Activated naive CD4-positive, alpha-beta T cell treated with anti-CD3 and anti-CD28 coated beads, Interleukin-2, amount 50 U/mL, for 24 hours (primary cell): ENCODE data around the gene CSN3.
"Not testable (repeated sequence)": the region's sequence is repeated elsewhere in the genome, so short reads cannot be mapped to it uniquely, and the experiment has no call there.

Experiments
- H3K27ac Mint-ChIP-seq: one replicate; pipeline ENCODE4 v1.8.0; 2021; ENCODE audit warnings: mild to moderate bottlenecking, mixed read lengths
- H3K27me3 Mint-ChIP-seq: one replicate; pipeline ENCODE4 v1.8.0; 2021; ENCODE audit warnings: mixed read lengths
- H3K36me3 Mint-ChIP-seq: one replicate; pipeline ENCODE4 v1.8.0; 2021; ENCODE audit warnings: mixed read lengths
- H3K4me1 Mint-ChIP-seq: one replicate; pipeline ENCODE4 v1.8.0; 2021; ENCODE audit warnings: mixed read lengths
- H3K4me3 Mint-ChIP-seq: one replicate; pipeline ENCODE4 v1.8.0; 2021; ENCODE audit warnings: mild to moderate bottlenecking, mixed read lengths
- H3K9me3 Mint-ChIP-seq: one replicate; pipeline ENCODE4 v1.8.0; 2021; ENCODE audit warnings: mixed read lengths

Gene CSN3

GRCh38 chr4:70242297-70242696 lies at the start of gene CSN3:
Gene CSN3 (plus strand): TSS chr4:70242597. CDS start chr4:70244820, 2,223 bp downstream.
- not testable (repeated sequence) for H3K27ac Mint-ChIP-seq, H3K4me1 Mint-ChIP-seq, H3K36me3 Mint-ChIP-seq, H3K27me3 Mint-ChIP-seq, H3K4me3 Mint-ChIP-seq, H3K9me3 Mint-ChIP-seq

- no peaks in the 10 kb centered on the region for H3K4me1 Mint-ChIP-seq
- H3K27ac Mint-ChIP-seq, result no peak overlapping the region
- H3K27me3 Mint-ChIP-seq, result no peaks in the 10 kb centered on the region
- H3K4me3 Mint-ChIP-seq, result no peak overlapping the region
- no peaks in the 10 kb centered on the region for H3K36me3 Mint-ChIP-seq
- H3K9me3 Mint-ChIP-seq, result no peaks in the 10 kb centered on the region
Observed at GRCh38 chr4:70192895-70193294, 49.5 kb upstream of the CSN3 start.

GRCh38 chr4:70195425-70195824 lies 47.0 kb upstream of the CSN3 start, which contains the start of gene ODAM:
Gene ODAM (plus strand): TSS chr4:70195725. CDS start chr4:70196544, 819 bp downstream.
- Mint-ChIP-seq H3K4me1 (no peaks in the 10 kb centered on the region), H3K27me3 (no peaks in the 10 kb centered on the region), H3K4me3 (no peak within 1 kb of the TSS), H3K9me3 (no peaks in the 10 kb centered on the region), H3K36me3 (no peaks in the 10 kb centered on the region), H3K27ac (no peak within 1 kb of the TSS)

- H3K36me3 Mint-ChIP-seq, result no peaks in the 10 kb centered on the region
Observed at GRCh38 chr4:70196857-70197256, 45.5 kb upstream of the CSN3 start.

GRCh38 chr4:70197842-70198241 lies 44.6 kb upstream of the CSN3 start:
- no peak overlapping the region for H3K4me3 Mint-ChIP-seq
- H3K4me1 Mint-ChIP-seq, result no peaks in the 10 kb centered on the region
- H3K27ac Mint-ChIP-seq, result no peak overlapping the region

More at GRCh38 chr4:70196857-70197256, 45.5 kb upstream of the CSN3 start:
- Mint-ChIP-seq H3K4me3 (no peak overlapping the region), H3K27ac (no peak overlapping the region), H3K27me3 (no peaks in the 10 kb centered on the region), H3K4me1 (no peaks in the 10 kb centered on the region), H3K9me3 (no peaks in the 10 kb centered on the region)

GRCh38 chr4:70203601-70204000 lies 38.8 kb upstream of the CSN3 start:
- no peaks in the 10 kb centered on the region for H3K9me3 Mint-ChIP-seq
- no peaks in the 10 kb centered on the region for H3K36me3 Mint-ChIP-seq
- no peaks in the 10 kb centered on the region for H3K4me1 Mint-ChIP-seq
- no peak overlapping the region for H3K27ac Mint-ChIP-seq
- H3K4me3 Mint-ChIP-seq, result no peak overlapping the region
- H3K27me3 Mint-ChIP-seq, result no peaks in the 10 kb centered on the region

More at GRCh38 chr4:70197842-70198241, 44.6 kb upstream of the CSN3 start:
- Mint-ChIP-seq H3K9me3 (no peaks in the 10 kb centered on the region), H3K27me3 (no peaks in the 10 kb centered on the region), H3K36me3 (no peaks in the 10 kb centered on the region)

- not testable (repeated sequence) for H3K4me3 Mint-ChIP-seq
Observed at GRCh38 chr4:70212752-70213151, 29.6 kb upstream of the CSN3 start.

GRCh38 chr4:70216109-70216508 lies 26.3 kb upstream of the CSN3 start:
- H3K9me3 Mint-ChIP-seq, H3K27ac Mint-ChIP-seq, H3K36me3 Mint-ChIP-seq, H3K27me3 Mint-ChIP-seq, H3K4me1 Mint-ChIP-seq, H3K4me3 Mint-ChIP-seq: not testable (repeated sequence)

More at GRCh38 chr4:70212752-70213151, 29.6 kb upstream of the CSN3 start:
- not testable (repeated sequence) for H3K4me1 Mint-ChIP-seq, H3K27ac Mint-ChIP-seq, H3K27me3 Mint-ChIP-seq, H3K9me3 Mint-ChIP-seq, H3K36me3 Mint-ChIP-seq

GRCh38 chr4:70216550-70216949 lies 25.8 kb upstream of the CSN3 start:
- H3K27ac Mint-ChIP-seq, H3K4me3 Mint-ChIP-seq, H3K4me1 Mint-ChIP-seq, H3K36me3 Mint-ChIP-seq, H3K27me3 Mint-ChIP-seq, H3K9me3 Mint-ChIP-seq: not testable (repeated sequence)

GRCh38 chr4:70221389-70221788 lies 21.0 kb upstream of the CSN3 start:
- H3K4me3 Mint-ChIP-seq, H3K27ac Mint-ChIP-seq, H3K36me3 Mint-ChIP-seq, H3K27me3 Mint-ChIP-seq, H3K4me1 Mint-ChIP-seq, H3K9me3 Mint-ChIP-seq: not testable (repeated sequence)

GRCh38 chr4:70221818-70222217 lies 20.6 kb upstream of the CSN3 start:
- H3K9me3 Mint-ChIP-seq, H3K4me3 Mint-ChIP-seq, H3K36me3 Mint-ChIP-seq, H3K27ac Mint-ChIP-seq, H3K4me1 Mint-ChIP-seq, H3K27me3 Mint-ChIP-seq: not testable (repeated sequence)

- H3K9me3 Mint-ChIP-seq, result no peaks in the 10 kb centered on the region
- H3K4me1 Mint-ChIP-seq, result no peaks in the 10 kb centered on the region
- no peak within 1 kb of the TSS for H3K4me3 Mint-ChIP-seq
Observed at GRCh38 chr4:70225824-70226223, 16.6 kb upstream of the CSN3 start, which contains the start of gene FDCSP. Gene FDCSP (plus strand): TSS chr4:70226124. CDS start chr4:70231195, 5,071 bp downstream.

GRCh38 chr4:70236125-70236524 lies 6.3 kb upstream of the CSN3 start:
- Mint-ChIP-seq H3K9me3 (peaks cover 4% of the 10 kb centered on the region), H3K36me3 (no peaks in the 10 kb centered on the region), H3K27ac (no peak overlapping the region), H3K27me3 (no peaks in the 10 kb centered on the region), H3K4me1 (no peaks in the 10 kb centered on the region), H3K4me3 (no peak overlapping the region)

More at GRCh38 chr4:70225824-70226223, 16.6 kb upstream of the CSN3 start, which contains the start of gene FDCSP:
- H3K27me3 Mint-ChIP-seq, result no peaks in the 10 kb centered on the region
- no peaks in the 10 kb centered on the region for H3K36me3 Mint-ChIP-seq
- no peak within 1 kb of the TSS for H3K27ac Mint-ChIP-seq

- Mint-ChIP-seq H3K9me3 (peaks cover 4% of the 10 kb centered on the region), H3K4me3 (no peak overlapping the region), H3K36me3 (no peaks in the 10 kb centered on the region), H3K27me3 (no peaks in the 10 kb centered on the region), H3K4me1 (no peaks in the 10 kb centered on the region), H3K27ac (no peak overlapping the region)
Observed at GRCh38 chr4:70239131-70239883, 3.1 kb upstream of the CSN3 start.

GRCh38 chr4:70239884-70240591 lies 2.4 kb upstream of the CSN3 start:
- no peaks in the 10 kb centered on the region for H3K4me1 Mint-ChIP-seq
- no peak overlapping the region for H3K4me3 Mint-ChIP-seq
- H3K36me3 Mint-ChIP-seq, result no peaks in the 10 kb centered on the region
- no peaks in the 10 kb centered on the region for H3K27me3 Mint-ChIP-seq
- H3K9me3 Mint-ChIP-seq, result peaks cover 4% of the 10 kb centered on the region
- no peak overlapping the region for H3K27ac Mint-ChIP-seq

- Mint-ChIP-seq H3K36me3 (no peaks in the 10 kb centered on the region), H3K4me1 (no peaks in the 10 kb centered on the region), H3K27me3 (no peaks in the 10 kb centered on the region), H3K9me3 (peaks cover 4% of the 10 kb centered on the region), H3K27ac (no peak overlapping the region), H3K4me3 (no peak overlapping the region)
Observed at GRCh38 chr4:70243091-70243490, 694 bp downstream of the CSN3 start.
